ENCODE measurements around the gene BEST4. TPM values are rescaled to one million over a fixed set of nuclear protein-coding genes. Genes with fewer than 3 reads are reported as not detected.
A peak's percentile ranks its signal among the peaks of the same experiment; 100 is the strongest.
"Not testable (repeated sequence)": the region's sequence is repeated elsewhere in the genome, so short reads cannot be mapped to it uniquely, and the experiment has no call there.

The BEST4 gene
- total and polyA plus RNA-seq, 2 experiments from 2014 or later: 0.31 to 0.32 TPM

DNA sequence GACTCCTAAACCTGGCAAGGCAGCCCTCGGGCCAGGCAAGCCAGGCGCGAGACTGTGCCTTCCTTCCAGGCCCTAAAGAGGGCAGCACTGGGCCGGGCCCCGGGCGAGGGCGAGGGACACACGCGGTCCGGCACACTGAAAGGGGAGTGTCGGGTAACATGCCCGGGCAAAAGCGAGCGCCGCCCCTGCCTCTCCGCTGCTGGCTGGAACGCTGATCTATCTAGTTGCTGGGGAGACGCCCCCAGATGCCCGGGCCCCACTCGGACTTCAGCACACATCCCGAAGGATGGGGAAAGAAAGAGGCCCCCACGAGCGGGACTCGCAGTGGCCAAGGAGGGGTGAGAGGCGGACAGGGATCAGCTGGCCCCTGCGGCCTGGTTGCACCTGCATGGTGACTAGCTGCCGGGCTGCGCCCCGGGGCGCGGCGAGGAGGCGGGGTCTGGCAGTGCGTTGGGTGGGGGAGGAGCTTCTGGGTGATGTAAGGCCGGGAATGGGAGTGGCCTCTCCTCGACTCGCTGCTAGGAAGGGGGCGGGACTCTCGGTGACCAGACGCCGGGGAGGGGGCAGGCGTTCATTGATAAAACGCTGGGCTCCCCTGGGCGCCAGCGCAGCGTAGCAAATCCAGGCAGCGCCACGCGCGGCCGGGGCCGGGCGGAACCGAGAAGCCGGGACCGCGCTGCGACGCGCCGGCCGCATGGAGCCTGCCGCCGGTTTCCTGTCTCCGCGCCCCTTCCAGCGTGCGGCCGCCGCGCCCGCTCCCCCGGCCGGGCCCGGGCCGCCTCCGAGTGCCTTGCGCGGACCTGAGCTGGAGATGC is 12.0 kb upstream of the BEST4 start, which contains the start of gene PLK3:
Gene PLK3 (plus strand): TSS at position 608 of the 815 bp plus-strand sequence. CDS start 87 bp downstream, at position 695.
- WGBS, 2 experiments (ENCODE audit: low coverage in 1 of 2, low lambda C conversion rate in 2 of 2, missing lambda C conversion rate in 2 of 2): 0% methylated on average over 41 to 45 of the region's 79 CpGs
- no peaks in the 10 kb centered on the region for H4K20me1 ChIP-seq (ENCODE audit: insufficient read depth)
- peak within 1 kb of the TSS; percentile 99 for H3K4me3 ChIP-seq
- H3K36me3 ChIP-seq (ENCODE audit: low read depth): peaks cover 16% of the 10 kb centered on the region; the same call in 1 of the 2 replicates
- no peaks in the 10 kb centered on the region for H3K9me2 ChIP-seq (ENCODE audit: insufficient read depth)
- peak within 1 kb of the TSS; percentile 100 for H3K27ac ChIP-seq
- H3K9me3 ChIP-seq (ENCODE audit: low read depth): no peaks in the 10 kb centered on the region
- in situ Hi-C loops (cut with MboI): no loop called here
- H3F3A ChIP-seq (ENCODE audit: insufficient read depth): peaks cover 29% of the 10 kb centered on the region
- DNase-seq: peak; percentile 99
- H3K9ac ChIP-seq: peak within 1 kb of the TSS; percentile 98
- no peaks in the 10 kb centered on the region for H3K27me3 ChIP-seq (replicated peaks; ENCODE audit: insufficient read depth)
- H2AFZ ChIP-seq: peak within 1 kb of the TSS; percentile 85
- TF ChIP-seq EZH2phosphoT487 (IDR thresholded peaks at IDR 0.05; ENCODE audit: insufficient read depth, low read depth) (no peak), EZH2 (IDR thresholded peaks at IDR 0.05; ENCODE audit: insufficient read depth, poor library complexity, severe bottlenecking) (no peak)
- peak within 1 kb of the TSS; percentile 84 for H3K4me2 ChIP-seq (ENCODE audit: unreplicated experiment)
- peaks cover 25% of the 10 kb centered on the region; the same call in 1 of the 2 replicates for H3K4me1 ChIP-seq (ENCODE audit: insufficient read depth)
- peaks cover 46% of the 10 kb centered on the region for H3K79me2 ChIP-seq (ENCODE audit: insufficient read depth)

DNA sequence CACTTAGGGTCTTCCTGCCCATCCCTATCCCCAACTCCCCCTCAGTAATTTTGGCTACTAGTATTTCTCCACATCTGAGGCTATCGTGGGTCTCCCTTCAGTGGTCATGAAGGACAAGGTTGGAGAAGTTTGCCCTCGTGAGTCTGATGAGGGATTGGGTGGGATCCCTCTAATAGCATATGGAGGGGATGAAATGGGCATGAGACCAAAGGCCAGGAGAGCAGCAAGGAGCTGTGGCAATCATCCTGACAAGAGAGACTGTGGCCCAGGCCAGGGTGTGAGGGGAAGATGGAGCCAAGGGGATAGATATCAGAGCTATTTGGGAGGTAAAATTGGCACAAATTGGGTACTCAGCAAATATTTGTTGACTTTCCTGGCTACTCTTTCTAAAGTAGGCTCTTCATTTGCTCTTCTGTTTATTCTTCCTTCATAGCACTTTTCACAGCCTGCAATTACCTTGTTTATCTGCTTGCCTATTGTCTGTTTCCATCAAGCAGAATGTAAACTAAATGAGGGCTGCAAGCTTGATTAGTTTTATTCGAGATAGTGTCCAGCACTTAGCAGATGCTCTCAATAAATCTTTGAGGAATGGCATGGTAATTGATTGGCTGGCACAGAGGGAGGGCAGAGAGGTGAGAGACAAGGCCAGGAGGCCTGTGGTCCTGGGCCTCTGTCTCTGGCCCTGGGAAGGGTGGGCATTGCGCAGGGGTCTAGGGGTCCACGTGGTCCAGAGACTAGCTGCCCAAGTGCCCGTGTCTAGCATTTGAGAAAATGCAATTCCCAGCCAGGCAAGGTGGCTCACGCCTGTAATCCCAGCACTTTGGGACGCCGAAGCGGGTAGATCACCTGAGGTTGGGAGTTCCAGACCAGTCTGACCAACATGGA is 10.8 kb upstream of the BEST4 start:
- H3K4me1 ChIP-seq (ENCODE audit: insufficient read depth): peaks cover 22% of the 10 kb centered on the region; the same call in 1 of the 2 replicates
- H3K4me3 ChIP-seq: no peak overlapping the region
- in situ Hi-C loops (cut with MboI): no loop called here
- no peaks in the 10 kb centered on the region for H3K9me3 ChIP-seq (ENCODE audit: low read depth)
- TF ChIP-seq EZH2 (IDR thresholded peaks at IDR 0.05; ENCODE audit: insufficient read depth, poor library complexity, severe bottlenecking) (no peak), EZH2phosphoT487 (IDR thresholded peaks at IDR 0.05; ENCODE audit: insufficient read depth, low read depth) (no peak)
- H3K9me2 ChIP-seq (ENCODE audit: insufficient read depth): no peaks in the 10 kb centered on the region
- no peaks in the 10 kb centered on the region for H3K27me3 ChIP-seq (replicated peaks; ENCODE audit: insufficient read depth)
- 86 to 87% methylated on average over 10 of the region's 10 CpGs for WGBS, 2 experiments (ENCODE audit: low coverage in 1 of 2, low lambda C conversion rate in 2 of 2, missing lambda C conversion rate in 2 of 2)
- peak overlapping the region; percentile 98 for H3K9ac ChIP-seq
- peaks cover 18% of the 10 kb centered on the region for H3F3A ChIP-seq (ENCODE audit: insufficient read depth)
- peak overlapping the region; percentile 100; the same call in 1 of the 2 replicates for H3K27ac ChIP-seq
- H3K4me2 ChIP-seq (ENCODE audit: unreplicated experiment): no peak overlapping the region
- H2AFZ ChIP-seq: peak overlapping the region; percentile 85
- H3K36me3 ChIP-seq (ENCODE audit: low read depth): peaks cover 7% of the 10 kb centered on the region; the same call in 1 of the 2 replicates
- peaks cover 35% of the 10 kb centered on the region for H3K79me2 ChIP-seq (ENCODE audit: insufficient read depth)
- H4K20me1 ChIP-seq (ENCODE audit: insufficient read depth): no peaks in the 10 kb centered on the region
- DNase-seq: no peak

DNA sequence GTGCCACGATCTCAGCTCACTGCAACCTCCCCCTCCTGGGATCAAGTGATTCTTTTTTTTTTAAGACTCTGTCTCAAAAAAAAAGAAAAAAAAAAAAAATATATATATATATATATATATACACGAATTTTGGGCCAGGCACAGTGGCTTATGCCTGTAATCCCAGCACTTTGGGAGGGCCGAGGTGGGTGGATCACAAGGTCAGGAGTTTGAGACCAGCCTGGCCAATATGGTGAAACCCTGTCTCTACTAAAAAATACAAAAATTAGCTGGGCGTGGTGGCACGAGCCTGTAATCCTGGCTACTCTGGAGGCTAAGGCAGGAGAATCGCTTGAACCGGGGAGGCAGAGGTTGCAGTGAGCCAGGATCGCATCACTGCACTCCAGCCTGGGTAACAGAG is 9.9 kb upstream of the BEST4 start:
- DNase-seq; H3K4me2 ChIP-seq (ENCODE audit: unreplicated experiment); in situ Hi-C loops (cut with MboI); H3K27ac ChIP-seq; H3K27me3 ChIP-seq (replicated peaks; ENCODE audit: insufficient read depth); H4K20me1 ChIP-seq (ENCODE audit: insufficient read depth); H3K9me3 ChIP-seq (ENCODE audit: low read depth); H3K36me3 ChIP-seq (ENCODE audit: low read depth); H3K9ac ChIP-seq; H3K4me3 ChIP-seq; H3K9me2 ChIP-seq (ENCODE audit: insufficient read depth): not testable (repeated sequence)
- Histone ChIP-seq H3F3A (ENCODE audit: insufficient read depth) (peaks cover 11% of the 10 kb centered on the region), H2AFZ (0 out of 2 replicates have a peak overlapping the region, but pooled peaks have one; percentile 85), H3K4me1 (ENCODE audit: insufficient read depth) (peaks cover 14% of the 10 kb centered on the region; the same call in 1 of the 2 replicates), H3K79me2 (ENCODE audit: insufficient read depth) (peaks cover 27% of the 10 kb centered on the region)
- 75 to 77% methylated on average over 8 of the region's 8 CpGs for WGBS, 2 experiments (ENCODE audit: low coverage in 1 of 2, low lambda C conversion rate in 2 of 2, missing lambda C conversion rate in 2 of 2)

DNA sequence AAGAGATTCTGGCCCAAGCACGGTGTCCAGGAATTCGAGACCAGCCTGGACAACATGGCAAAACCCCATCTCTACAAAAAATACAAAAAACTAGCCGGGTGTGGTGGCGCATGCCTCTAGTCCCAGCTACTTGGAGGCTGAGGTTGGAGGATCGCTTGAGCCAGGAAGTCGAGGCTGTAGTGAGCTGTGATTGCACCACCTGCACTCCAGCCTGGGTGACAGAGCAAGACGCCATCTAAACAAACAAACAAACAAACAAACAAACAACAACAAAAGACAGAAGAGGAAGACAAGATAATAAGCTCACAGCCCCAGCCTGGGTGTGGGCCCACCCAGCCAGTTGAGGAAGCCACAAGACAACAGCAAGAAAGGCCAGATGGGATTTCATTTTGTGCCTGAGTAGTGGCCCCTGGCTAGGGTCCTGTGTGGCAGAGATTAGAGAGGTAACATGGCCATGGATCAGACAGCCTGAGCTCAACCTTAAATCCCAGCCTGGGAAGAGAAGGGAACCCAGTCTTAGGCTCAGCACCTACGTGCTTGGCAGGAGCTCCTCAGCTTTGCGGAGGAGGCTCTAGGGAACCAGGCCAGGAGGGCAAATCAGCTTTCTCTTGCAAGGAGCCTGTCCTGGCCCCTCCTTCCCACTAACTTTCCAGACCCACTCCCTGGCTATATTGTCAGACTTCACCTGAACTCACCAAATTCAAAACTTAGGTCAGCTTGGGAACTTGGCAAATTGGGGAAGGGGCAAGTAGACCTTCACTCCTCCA is 4.9 kb upstream of the BEST4 start:
- H2AFZ ChIP-seq: no peak overlapping the region
- no peak overlapping the region for H3K9ac ChIP-seq
- H3K79me2 ChIP-seq (ENCODE audit: insufficient read depth): no peaks in the 10 kb centered on the region
- H3K4me1 ChIP-seq (ENCODE audit: insufficient read depth): no peaks in the 10 kb centered on the region
- H4K20me1 ChIP-seq (ENCODE audit: insufficient read depth): no peaks in the 10 kb centered on the region
- 84 to 87% methylated on average over 9 of the region's 9 CpGs for WGBS, 2 experiments (ENCODE audit: low coverage in 1 of 2, low lambda C conversion rate in 2 of 2, missing lambda C conversion rate in 2 of 2)
- no peak for DNase-seq
- H3F3A ChIP-seq (ENCODE audit: insufficient read depth): no peaks in the 10 kb centered on the region
- H3K27me3 ChIP-seq (replicated peaks; ENCODE audit: insufficient read depth): no peaks in the 10 kb centered on the region
- H3K27ac ChIP-seq: no peak overlapping the region
- H3K36me3 ChIP-seq (ENCODE audit: low read depth): no peaks in the 10 kb centered on the region
- in situ Hi-C loops (cut with MboI): no loop called here
- H3K9me3 ChIP-seq (ENCODE audit: low read depth): no peaks in the 10 kb centered on the region
- no peak overlapping the region for H3K4me3 ChIP-seq
- H3K4me2 ChIP-seq (ENCODE audit: unreplicated experiment): no peak overlapping the region
- no peaks in the 10 kb centered on the region for H3K9me2 ChIP-seq (ENCODE audit: insufficient read depth)
- TF ChIP-seq EZH2 (IDR thresholded peaks at IDR 0.05; ENCODE audit: insufficient read depth, poor library complexity, severe bottlenecking): no peak
- no peak for TF ChIP-seq EZH2phosphoT487 (IDR thresholded peaks at IDR 0.05; ENCODE audit: insufficient read depth, low read depth)
